SHP77 treated with DMSO at 0.1 percent for 48 hours (cell line): ENCODE results near the gene ATP6V0E2.

Experiments
- DNase-seq: peaks from one replicate; lab custom pipeline; 2025; lab: John Stamatoyannopoulos, UW

The ATP6V0E2 gene

DNA sequence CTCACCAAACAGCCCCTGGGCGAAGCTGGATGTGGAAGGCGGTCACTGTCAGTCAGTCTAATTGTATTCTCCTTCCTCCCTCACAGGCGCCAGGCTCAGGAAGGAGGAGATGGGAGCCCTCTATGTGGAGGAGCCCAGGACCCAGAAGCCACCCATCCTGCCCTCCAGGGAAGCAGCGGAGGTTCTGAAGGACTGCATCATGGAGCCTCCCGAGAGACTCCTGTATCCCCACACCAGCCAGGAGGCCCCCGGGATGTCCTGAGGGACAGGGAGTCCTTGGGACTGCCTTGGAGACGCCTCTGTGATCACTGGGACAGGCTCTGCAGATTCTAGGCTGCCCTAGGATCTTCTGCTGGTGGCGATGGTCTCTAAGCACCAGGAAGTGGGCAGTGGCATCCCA, 9.7 kb upstream of the ATP6V0E2 start:
- no peak for DNase-seq

DNA sequence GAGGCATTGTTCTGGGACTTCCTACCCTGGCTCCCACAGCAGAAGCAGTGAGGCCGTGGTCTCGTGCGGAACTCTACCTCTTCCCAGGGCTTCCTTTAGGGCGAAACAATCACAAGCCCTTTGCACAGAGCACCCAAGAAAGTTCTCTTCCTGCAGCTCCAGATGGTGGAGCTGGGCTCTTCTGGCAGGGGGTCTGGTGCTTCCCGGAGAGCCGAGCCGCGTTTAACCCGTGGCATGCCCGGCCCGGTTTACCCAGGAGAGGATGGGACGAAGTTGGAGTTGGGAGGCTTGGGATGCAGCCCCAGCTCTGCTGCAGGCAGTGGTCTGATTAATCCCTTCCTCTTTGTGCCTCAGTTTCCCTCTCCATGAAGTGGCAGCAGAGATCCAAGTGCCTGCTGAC, 9.0 kb upstream of the ATP6V0E2 start:
- no peak for DNase-seq

DNA sequence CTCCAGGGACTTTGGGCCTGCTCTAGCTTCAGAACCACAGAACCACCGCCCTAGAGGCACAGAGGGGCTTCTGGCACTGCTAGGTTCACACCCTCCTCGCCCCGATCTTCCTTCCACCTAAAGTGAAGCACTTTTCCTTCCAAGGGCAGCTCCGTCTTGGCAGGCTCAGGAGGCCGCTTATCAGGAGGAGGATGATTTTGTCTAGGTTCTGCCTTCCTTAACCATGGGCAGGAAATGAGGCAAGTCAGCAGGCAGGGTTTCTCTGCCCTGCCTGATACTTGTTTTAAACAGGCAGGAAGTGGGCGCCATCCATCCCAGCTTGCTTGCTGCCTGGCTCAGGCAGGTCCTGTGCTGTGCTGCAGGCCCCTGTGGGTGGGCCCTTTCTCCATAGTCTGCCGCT, 8.3 kb upstream of the ATP6V0E2 start:
- DNase-seq = no peak

DNA sequence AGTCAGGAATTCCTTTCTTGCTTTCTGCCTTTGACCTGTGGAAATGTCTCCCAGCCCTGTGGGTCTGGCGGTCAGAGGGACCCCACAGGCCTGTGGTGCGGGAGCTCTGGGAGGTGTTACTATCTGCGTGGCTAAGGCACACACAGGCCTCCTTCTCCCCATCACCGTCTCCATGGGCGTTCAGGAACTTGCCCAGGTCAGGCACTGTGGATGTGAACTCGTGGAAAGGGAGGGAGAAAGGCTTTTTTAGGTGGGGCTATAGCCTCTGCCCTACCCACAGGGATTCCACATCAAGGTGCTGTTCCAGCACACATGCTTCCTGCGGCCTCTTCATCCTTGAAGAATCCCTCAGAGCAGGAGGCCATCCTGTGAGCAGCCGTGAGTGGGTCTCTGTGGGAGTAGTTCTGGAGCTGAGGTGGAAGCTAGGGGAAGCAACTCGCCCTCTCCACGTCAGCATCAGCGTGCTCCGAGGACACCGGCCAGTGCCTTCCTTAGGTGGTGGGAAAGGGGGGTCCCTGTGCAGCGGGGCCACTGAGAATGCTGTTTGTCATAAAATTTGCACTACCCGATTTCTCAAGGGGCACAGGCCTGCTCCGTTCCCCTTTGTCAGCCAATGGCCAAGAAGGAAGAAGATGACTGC, 7.5 kb upstream of the ATP6V0E2 start:
- no peak for DNase-seq

DNA sequence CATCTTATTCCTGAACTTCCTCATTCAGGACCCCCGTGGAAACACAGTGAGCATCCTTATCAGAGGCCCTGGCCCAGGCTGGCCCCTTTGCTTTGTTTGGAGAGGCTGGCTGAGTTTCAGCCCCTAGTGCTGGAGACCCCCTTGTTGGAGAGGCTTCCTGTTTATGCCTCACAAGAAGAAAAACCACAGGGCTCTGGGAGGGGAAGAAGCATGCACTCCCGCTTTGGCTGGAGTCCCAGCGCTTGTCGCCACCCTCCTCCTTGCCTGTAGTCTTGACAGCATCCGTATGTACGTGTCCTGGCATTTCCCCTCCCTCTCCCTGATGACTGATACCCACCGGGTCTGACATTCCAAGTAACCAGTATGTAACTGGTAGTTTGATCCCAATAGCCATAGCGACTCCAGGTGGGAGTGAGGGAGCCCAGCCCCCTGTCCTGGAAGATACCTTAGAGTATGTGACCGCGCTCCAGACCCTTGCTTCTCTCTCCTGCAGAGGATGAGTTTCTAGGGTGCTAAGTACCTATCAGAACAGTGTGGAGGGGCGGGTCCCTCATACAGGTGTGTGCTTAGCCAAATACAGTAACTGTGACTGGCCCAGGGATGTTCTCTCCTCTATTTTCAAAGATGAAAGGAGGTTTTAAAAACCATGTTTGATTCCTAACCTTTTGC, 6.9 kb upstream of the ATP6V0E2 start:
- no peak for DNase-seq

DNA sequence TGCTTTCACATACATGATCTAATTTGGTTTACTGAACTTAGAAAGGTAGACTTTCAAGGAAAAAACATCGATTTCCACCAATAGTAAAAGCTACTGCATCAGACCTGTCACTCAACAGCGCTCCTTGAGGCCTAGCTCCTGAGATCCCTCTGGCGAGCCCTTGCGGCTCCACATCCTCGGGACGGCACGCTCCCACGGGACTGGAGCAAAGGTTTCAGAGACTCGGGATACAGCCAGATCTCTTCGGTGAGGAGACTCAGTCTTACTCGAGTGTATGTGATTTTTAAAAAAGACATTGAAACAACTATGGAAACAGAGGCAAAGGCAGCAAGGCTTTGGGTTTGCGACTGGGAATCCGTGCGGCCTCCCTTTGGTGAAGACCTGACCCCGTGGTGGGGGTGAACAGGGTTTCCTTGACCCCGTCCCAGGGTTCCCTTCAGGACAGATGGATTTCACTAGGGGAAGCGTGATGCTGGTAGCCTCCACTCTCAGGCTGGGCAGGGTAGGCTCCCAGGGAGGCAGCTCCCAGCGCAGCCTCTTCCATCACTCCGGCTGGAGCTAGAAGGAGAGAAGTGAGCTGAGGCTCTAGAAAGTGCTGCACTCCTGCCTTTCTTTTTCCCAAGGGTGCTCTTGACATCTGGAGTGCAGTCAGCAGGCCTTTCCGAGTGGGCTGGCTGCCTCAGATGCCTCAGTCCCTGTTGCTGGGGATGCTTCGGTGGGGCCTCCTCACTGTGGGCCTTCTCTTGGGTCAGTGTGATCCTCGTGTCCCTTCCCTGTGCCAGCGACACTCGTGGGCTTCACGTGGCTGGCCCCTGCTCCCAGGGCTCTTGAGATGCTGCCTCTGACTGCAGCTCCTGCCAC, 5.8 kb upstream of the ATP6V0E2 start:
- DNase-seq = no peak

DNA sequence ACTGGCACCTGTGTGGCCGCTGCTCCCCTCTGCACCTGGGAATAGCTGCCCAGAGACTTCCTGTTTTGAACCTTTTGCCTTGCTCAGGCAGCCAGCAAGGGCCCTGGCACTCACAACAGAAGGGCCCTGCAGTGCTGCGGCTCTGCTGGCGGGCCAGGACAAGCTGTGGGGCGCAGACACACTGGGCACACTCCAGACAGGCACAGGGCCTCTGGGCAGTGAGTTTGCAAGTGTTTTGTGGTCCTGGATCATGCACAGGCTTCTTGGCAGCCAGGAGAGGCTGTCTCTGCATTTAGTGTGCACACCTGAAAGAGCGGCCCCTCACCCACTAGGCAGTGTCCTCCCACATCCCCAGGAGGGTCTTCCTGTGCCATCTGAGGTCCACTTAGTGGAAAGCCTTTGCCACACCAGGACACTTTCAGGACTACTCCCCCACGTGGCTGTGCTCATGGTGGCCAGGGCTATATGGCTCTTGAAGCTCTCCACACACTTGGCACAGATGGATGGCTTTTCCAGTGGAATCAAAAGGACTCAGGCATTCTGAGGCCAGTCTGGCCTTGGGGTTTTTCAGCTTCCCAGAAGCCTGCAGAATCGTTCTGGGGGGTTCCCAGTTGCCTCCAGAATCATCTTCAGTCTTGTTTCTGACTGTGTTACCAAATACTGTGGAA, 5.0 kb upstream of the ATP6V0E2 start:
- DNase-seq = no peak

DNA sequence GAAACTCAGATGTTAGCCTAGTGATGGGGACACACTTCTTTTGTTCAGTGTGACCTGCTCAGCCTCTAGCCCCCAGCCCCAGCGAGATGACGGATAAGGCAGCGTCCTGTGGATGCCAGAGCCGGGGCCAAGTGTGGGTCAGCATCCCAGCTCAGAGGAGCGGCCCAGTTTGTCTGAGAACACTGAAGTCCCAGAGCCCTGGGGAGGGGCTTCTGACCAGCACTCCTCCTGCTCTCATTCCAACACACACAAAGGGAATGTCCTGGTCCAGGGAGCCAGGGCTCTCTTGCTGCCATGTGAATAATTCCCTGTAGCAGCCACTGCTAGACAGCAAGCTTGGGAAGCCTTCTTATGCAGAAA, 4.5 kb upstream of the ATP6V0E2 start:
- no peak for DNase-seq

DNA sequence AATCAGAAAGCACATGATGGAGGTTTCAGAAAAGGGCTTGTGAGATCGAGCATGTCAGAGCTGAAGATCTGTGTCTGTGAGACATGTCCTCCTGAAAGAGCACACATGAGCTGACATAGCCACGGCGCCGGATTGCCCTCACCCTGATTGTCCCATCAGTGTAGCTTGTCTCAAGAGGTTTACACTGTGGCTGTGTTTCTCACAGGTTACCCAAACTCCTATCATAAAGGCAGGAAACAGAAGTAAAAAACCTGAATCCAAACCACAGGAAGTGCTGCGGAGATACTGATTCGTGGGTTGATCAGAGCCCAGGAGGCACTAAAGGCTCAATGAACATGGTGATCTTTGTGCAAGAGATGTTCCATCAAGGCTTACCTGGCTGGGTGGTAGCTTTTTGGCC, 3.9 kb upstream of the ATP6V0E2 start:
- no peak for DNase-seq

DNA sequence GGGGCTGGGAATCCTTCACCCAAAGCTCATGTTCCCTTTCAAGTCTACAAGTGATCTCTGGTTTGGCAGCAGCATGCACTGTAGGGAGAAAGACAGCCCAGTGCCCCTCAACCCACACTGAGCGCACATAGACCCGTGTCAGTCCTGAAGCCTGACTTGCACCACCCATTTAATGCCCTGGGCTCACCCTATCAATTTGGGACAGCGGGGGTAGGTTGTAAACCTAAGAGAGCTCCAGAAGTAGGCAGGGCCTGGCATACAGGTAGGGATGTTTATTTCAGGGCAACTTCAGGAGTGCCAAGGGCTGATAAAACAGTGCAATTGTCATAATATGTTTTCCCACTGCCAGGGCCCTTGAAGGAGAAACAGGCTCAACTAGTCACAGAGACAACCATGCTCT, 3.5 kb upstream of the ATP6V0E2 start:
- no peak for DNase-seq

DNA sequence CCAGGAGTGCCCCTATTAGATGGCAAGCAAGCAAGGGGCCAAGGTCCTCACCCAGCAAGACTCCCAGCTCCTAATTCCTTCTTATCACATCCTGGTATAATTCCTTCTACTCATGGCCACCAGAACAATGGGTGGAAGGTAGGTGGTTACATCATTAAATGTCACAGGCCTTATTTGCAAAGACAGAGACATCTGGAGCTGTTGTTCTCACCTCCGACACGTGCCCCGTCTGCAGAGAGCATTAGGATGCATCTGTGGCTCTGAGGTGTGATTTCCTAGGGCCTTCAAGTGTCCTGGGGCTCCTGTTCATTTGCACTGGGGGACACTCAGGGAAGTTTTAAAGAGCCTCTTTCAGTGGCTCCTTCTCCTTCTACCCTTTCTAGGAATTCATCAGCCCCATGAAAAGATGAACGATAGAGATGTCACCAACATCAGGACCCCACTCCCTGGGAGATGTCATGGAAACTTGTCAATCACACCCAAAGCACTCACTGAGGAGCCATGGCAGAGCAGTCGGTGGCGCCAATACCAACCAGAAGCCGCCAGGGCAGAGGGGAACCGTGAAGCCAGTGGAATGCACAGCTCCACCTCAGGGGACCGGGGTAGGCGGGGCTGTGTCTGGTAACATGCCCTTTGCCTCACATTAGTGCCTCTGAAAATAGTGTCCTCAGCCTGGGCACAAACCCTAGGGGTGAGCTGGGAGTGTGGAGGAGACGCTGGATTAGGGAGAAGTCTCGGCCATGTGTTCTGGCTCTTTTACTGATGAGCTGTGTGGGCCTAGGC, 2.9 kb upstream of the ATP6V0E2 start:
- DNase-seq = no peak

DNA sequence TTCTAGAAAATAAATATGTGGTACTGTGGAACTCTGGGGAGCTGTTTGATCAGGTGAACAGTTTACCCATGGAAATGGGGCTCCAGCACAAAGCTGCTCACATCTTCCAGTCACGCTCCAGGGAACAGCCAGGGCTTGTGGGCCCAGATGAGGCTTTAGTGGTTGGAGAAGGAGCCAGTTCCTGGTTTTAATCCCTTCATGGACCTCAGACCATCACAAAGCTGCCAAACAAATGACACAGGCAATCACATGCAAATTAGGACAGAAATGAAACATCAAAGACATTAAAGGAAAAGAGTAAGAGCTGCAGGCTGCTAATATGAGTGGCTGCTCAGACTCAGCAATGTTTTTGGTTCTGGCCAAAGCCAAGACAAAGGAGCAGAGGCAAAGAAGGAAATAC, 2.2 kb upstream of the ATP6V0E2 start:
- no peak for DNase-seq

DNA sequence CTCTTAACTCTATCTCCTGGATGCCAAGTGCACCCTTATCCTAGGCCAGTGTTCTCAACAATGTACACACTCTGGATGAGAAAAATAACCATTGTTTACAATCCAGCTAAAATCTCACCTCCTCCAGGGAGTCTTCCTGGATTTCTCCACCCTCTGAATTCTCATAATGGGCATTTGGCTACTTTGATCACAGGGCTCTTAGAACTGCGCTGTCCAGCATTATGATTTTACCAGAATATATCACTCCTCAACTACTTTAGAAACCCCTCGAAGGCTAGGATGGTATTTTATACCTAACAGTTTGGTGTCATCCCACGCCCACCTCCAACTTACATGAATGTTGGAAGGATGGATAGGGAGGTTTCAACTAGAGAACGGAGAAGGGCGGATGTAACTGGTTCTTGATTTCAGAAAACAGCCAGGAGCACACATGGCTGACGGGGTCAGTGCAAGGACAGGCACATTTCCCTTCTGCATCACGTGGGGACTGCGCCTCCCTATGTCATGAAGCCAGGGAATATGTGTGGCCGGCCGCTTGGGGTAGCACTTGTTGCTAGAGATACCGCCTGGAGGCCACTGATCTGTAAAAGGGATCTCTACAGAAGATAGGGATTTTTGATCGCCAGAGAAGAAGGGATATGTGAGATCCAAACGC, 1.2 kb upstream of the ATP6V0E2 start:
- DNase-seq = peak; percentile 47

DNA sequence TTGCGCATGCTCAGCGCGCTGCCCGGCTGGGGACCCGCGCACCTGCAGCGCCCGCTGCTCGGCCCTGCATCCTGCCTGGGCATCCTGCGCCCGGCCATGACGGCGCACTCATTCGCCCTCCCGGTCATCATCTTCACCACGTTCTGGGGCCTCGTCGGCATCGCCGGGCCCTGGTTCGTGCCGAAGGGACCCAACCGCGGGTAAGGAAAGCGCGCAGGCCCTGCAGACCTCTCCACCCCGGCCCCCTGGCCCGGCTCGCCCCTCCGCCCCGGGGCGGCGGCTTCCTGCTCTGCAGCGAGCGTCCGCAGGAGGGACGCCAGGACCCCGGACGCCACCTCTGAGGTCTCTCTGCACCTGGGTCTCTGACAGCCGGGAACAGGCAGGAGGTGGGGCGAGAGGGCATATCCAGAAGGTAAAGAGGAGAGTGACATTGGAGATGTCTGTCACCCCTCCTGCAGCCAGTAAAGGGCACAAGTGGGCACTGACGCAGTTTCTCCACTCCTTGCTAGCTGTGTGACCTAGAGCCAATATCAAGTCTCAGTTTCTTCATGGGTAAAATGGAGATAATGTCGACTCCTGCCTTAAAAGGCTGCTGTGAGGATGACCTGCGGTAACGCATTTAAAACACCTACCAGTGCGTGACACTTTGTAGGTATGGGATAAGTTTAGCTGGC, 338 bp downstream of the ATP6V0E2 start:
- DNase-seq = no peak

DNA sequence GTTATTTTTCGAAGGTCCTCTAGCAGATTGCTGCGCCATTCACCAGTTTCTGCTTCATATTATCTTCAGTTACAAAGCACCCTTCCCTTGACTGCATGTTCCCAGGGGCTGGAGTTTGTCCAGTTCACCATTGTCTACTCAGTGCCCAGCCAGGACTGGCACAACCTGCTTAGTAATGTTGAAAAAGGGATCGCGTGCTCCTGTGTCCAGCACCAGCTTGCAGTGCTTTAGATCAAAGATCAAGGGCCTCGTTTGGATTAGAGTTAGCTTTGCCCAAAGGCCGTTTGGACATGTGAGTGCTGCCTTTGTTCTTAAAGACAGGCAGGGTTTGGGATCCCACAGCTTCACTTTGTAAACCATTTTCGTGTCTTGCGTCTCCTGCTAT, 867 bp downstream of the ATP6V0E2 start:
- DNase-seq = no peak

DNA sequence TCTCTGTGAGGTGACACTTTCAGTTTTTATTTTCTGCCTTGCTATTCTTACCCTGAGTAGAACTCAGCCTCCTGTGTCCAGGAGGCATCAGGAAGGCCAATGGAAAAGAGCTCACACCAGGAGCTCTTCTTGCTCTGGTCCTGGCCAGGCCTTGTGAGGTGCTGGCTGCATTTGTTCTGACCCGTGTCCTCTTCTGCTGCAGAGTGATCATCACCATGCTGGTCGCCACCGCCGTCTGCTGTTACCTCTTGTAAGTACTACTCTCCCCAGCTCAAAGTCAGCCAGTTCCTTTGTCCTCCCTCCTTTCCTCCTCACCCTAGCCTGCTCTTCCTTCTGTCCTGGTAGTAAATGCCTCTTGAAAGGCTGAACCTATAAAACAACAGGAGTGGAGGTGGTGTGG, 1.6 kb downstream of the ATP6V0E2 start:
- DNase-seq = no peak

DNA sequence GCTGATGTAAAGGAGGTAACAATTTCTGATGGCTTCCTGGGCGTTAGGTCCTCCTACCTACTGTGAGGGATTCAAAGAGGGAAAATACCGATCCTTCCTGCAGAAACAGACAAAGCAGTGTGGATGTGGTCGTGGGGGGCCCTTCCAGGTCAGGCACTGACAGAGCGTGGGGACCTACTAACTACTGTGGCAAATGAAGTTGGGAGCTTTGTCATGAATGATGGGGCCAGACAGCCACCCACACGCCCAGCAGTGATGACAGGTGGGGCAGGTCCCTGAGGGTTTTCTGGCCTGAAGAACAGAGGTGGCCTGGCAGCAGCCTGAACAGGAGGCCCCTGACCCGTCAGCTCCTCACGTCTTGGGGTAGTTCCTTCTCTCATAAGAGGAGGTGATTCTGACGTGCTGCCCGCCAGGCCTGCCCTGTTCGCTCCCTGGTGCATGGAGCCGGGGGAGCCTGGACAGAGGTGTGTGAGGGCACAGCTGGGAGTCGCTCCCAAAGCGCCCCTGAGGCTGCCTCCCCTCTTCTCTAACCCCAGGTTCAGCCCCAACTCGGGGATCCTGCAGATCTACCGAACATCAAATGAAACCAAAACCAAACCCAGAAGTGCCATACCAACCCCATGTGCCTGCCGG, 4.2 kb downstream of the ATP6V0E2 start:
- DNase-seq = no peak

DNA sequence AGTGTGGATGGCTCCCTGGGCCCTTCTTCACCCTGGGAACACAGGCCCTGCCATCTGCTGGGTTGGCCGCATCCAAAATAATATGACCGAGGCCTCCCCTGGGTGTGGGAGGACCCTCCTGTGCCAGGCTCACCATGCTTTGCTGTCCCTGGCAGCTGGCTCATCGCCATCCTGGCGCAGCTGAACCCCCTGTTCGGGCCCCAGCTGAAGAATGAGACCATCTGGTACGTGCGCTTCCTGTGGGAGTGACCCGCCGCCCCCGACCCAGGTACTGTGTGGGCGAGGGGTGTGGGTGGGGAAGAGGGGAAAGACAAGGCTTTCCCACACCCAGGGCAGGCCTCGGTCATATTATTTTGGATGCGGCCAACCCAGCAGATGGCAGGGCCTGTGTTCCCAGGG, 4.8 kb downstream of the ATP6V0E2 start:
- DNase-seq = no peak

DNA sequence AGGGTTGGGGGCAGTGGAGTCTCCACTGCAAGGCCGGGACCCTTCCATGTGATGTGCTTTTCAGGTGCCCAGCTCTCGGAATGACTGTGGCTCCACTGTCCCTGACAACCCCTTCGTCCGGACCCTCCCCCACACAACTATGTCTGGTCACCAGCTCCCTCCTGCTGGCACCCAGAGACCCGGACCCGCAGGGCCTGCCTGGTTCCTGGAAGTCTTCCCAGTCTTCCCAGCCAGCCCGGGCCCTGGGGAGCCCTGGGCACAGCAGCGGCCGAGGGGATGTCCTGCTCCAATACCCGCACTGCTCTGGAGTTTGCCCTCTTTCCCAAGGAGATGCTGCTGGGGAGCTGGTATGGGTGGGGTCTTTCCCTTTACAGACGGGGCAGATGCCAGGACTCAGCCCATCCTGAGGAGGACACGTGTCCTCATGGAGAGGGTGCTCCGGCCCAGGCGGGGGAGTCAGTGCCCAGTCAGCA, 5.5 kb downstream of the ATP6V0E2 start:
- DNase-seq = no peak
